ENCODE results near the gene KLF16. TPM values are rescaled to one million over a fixed set of nuclear protein-coding genes. Genes with fewer than 3 reads are reported as not detected.
"Not testable (repeated sequence)": the region's sequence is repeated elsewhere in the genome, so short reads cannot be mapped to it uniquely, and the experiment has no call there.

KLF16 gene
- total RNA-seq, 4 donors from 2014 or later: 2.4 to 3.4 (median 2.9) TPM; not detected in 1

DNA sequence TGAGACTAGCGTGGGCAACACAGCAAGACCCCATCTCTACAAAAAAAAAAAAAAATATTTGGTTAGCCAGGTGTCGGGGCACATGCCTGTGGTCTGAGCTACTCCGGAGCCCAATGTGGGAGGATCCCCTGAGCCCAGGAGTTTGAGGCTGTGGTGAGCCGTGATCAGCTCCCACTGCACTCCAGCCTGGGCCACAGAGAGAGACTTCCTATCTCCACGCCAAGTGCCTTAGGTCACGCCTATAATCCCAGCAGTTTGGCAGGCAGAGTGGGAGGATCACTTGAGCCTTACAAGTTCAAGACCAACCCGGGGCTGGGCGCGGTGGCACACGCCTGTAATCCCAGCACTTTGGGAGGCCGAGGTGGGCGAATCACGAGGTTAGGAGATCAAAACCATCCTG is 33.1 kb upstream of the KLF16 start:
- TF ChIP-seq, protein P1, sequence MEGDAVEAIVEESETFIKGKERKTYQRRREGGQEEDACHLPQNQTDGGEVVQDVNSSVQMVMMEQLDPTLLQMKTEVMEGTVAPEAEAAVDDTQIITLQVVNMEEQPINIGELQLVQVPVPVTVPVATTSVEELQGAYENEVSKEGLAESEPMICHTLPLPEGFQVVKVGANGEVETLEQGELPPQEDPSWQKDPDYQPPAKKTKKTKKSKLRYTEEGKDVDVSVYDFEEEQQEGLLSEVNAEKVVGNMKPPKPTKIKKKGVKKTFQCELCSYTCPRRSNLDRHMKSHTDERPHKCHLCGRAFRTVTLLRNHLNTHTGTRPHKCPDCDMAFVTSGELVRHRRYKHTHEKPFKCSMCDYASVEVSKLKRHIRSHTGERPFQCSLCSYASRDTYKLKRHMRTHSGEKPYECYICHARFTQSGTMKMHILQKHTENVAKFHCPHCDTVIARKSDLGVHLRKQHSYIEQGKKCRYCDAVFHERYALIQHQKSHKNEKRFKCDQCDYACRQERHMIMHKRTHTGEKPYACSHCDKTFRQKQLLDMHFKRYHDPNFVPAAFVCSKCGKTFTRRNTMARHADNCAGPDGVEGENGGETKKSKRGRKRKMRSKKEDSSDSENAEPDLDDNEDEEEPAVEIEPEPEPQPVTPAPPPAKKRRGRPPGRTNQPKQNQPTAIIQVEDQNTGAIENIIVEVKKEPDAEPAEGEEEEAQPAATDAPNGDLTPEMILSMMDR (IDR thresholded peaks at IDR 0.05; ENCODE audit: low read depth): no peak

DNA sequence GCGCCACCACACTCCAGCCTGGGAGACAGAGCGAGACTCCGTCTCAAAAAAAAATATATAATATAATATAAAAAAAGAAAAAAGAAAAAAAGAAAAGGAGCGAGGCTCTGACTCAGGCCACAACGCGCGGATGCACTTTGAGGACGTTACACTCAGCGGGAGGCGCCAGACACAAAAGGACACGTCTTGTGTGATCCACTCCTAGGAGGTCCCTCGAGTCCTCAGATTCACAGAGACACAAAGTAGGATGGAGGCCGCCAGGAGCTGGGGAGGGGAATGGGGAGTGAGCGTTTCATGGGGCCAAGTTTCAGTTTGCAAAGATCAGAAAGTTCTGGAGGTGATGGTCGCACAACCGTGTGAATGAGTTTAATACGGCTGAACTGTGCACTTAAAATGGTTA is 30.4 kb upstream of the KLF16 start:
- TF ChIP-seq, protein P1 (IDR thresholded peaks at IDR 0.05; ENCODE audit: low read depth): no peak

DNA sequence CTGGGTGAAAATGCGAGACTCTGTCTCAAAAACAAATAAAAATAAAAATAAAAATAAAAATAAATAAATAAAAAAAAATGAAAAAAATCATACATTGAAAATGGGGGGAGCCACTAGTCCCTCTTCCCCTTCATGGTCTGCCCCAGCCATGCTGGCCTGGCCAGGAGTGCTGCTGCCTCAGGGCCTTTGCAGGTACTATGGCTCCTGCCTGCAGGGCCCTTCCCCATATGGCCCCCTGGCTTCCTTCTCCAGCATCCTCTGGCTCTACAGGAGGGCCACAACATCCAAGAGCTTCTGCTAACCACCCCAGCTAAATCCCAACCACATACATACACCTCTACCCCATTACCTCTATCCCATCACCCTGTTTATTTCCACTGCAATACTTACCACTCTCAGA is 26.5 kb upstream of the KLF16 start:
- TF ChIP-seq, protein P1 (IDR thresholded peaks at IDR 0.05; ENCODE audit: low read depth): no peak

DNA sequence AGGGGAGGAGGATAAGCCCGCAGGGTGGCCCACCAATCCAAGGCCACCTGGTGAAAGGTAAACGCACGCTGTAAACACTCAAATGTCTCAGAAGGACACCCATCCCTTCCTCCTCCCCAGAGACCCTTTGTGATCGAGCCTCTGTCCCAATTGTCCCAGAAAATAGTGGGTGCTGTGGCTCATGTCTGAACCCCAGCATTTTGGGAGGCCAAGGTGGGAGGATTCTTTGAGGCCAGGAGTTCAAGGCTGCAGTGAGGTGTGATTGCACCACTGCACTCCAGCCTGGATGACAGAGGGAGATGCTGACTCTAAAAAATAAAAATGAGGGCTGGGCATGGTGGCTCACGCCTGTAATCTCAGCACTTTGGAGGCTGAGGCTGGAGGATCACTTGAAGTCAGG is 25.0 kb upstream of the KLF16 start:
- TF ChIP-seq, protein P1 (IDR thresholded peaks at IDR 0.05; ENCODE audit: low read depth): no peak

DNA sequence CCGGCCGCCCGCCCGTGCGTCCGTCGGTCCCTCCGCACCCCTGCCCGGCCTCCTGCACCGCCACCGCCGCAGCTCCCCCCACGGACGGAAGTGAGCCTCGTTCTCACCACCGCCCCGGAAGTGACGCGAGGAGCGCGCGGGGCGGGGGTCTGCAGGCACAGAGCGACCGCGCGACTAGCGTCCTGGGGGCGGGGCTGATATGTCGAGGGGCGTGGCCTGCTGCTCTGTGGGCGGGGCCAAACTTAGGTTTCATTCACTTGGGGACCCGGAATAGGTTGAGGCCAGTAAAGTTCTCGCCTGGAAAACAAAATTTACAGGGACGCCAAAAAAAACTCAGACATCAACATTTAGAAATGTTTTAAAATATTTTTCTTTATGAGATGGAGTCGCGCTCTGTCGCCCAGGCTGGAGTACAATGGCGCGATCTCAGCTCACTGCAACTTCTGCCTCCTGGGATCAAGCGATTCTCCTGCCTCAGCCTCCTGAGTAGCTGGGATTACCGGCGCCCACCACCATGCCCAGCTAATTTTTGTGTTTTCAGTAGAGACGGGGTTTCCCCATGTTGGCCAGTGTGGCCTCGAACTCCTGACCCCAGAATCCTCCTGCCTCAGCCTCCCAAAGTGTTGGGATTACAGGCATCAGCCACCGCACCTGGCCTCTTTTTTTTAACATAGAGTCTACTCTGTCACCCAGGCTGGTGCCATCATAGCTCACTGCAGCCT is 22.2 kb upstream of the KLF16 start, which contains the start of gene ABHD17A:
ABHD17A (minus strand) TSS at position 99 of the 722 bp plus-strand sequence. CDS start 3,930 bp downstream, outside the sequence.
- TF ChIP-seq, protein P1 (IDR thresholded peaks at IDR 0.05; ENCODE audit: low read depth): not testable (repeated sequence)

DNA sequence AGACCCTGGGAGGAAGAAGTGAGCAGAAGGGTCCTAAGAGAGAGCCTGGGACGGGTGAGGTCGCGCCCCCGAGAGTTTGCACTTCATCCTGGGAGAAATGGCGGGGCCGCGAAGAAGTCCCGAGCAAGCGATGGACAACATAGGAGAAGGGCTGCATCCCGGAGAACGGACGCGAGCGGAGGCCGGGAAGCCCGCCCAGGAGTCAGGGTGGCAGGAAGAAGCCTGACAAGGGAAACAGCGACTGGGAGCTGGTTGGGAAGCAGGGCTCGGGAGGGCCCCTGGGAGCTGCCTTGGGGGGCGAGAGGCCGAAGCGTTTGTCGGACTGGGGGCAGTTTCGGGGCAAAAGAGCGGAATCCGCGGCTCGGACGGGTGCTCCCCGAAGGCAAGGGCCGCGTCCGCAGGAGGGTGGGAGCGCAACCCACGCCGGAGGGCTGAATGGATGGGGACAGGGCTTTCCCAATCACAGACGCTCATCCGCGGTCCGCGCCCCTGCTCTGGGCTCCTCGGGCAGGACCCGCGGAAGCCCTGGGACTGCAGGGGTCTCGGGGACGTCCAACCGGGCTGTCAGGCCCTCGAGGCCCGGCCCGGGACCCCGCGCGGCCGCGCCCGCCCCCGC is 21.4 kb upstream of the KLF16 start:
- TF ChIP-seq, protein P1 (IDR thresholded peaks at IDR 0.05; ENCODE audit: low read depth): no peak

DNA sequence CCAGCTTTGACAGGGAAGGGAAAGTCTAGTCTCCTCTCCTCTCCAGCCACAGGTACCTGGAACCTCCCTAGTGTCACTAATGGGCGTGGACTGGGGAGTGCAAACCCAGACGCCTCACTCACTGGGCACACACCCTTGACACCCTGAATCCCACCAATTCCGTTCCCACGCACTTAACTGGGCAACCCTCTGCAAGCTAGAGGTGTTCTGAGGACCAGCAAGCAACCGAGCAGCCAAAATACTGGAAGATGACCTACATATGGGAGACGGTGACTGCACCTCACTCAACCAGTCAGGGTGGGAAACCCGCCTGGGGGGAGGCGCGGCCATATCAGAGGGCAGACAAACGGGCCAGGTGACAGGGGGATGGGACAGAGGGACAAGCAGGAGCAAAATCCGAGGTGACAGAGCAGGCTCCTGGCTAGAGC is 20.9 kb upstream of the KLF16 start:
- TF ChIP-seq, protein P1 (IDR thresholded peaks at IDR 0.05; ENCODE audit: low read depth): no peak

Measured in subcutaneous adipose tissue (tissue), 4 donors.